Prostate gland (tissue), 2 donors: ENCODE measurements around the gene SFI1.

Source experiments
- POLR2A ChIP-seq: fragments of 450-650 bp; IDR thresholded peaks from one replicate; pipeline ENCODE4 v1.6.1; 2016; ENCODE audit warnings: antibody characterized with exemption, mild to moderate bottlenecking
- POLR2AphosphoS5 ChIP-seq: sonication (generic); formaldehyde crosslinking; IDR thresholded peaks from one replicate; pipeline ENCODE4 v1.6.1; 2017; ENCODE audit warnings: antibody characterized with exemption
- TF ChIP-seq, protein P1 (sequence below), 4 experiments: fragments of 200-600 bp in 2 of 4; fragments of 450-650 bp in 2 of 4; sonication (generic) in 2 of 4; IDR thresholded peaks; 1 replicate in 3 of 4; 2 replicates in 1 of 4; pipeline ENCODE4 v1.5.1; 2016 to 2019; ENCODE audit warnings: antibody characterized with exemption in 4 of 4, mild to moderate bottlenecking in 2 of 4, moderate library complexity in 2 of 4

- TF ChIP-seq, protein P1, sequence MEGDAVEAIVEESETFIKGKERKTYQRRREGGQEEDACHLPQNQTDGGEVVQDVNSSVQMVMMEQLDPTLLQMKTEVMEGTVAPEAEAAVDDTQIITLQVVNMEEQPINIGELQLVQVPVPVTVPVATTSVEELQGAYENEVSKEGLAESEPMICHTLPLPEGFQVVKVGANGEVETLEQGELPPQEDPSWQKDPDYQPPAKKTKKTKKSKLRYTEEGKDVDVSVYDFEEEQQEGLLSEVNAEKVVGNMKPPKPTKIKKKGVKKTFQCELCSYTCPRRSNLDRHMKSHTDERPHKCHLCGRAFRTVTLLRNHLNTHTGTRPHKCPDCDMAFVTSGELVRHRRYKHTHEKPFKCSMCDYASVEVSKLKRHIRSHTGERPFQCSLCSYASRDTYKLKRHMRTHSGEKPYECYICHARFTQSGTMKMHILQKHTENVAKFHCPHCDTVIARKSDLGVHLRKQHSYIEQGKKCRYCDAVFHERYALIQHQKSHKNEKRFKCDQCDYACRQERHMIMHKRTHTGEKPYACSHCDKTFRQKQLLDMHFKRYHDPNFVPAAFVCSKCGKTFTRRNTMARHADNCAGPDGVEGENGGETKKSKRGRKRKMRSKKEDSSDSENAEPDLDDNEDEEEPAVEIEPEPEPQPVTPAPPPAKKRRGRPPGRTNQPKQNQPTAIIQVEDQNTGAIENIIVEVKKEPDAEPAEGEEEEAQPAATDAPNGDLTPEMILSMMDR (IDR thresholded peaks at IDR 0.05): no peak
- TF ChIP-seq POLR2AphosphoS5: no peak
- TF ChIP-seq POLR2A: no peak
Measured at GRCh38 chr22:31628969-31629708, 132.8 kb downstream of the SFI1 start.
